NCI-H526 treated with DMSO at 0.1 percent for 48 hours (cell line): ENCODE data around the gene ARIH1.

ENCODE experiments used
- DNase-seq: peaks from one replicate; lab custom pipeline; 2025; lab: John Stamatoyannopoulos, UW

The ARIH1 gene

GRCh38 chr15:72540606-72541237, 66.6 kb downstream of the ARIH1 start:
- DNase-seq: no peak

- no peak for DNase-seq
Measured at GRCh38 chr15:72541674-72542073, 67.5 kb downstream of the ARIH1 start.

- DNase-seq: no peak
Measured at GRCh38 chr15:72545156-72545555, 71.0 kb downstream of the ARIH1 start.

GRCh38 chr15:72554471-72555425, 80.6 kb downstream of the ARIH1 start:
- DNase-seq: no peak

- DNase-seq: no peak
Measured at GRCh38 chr15:72559781-72560180, 85.7 kb downstream of the ARIH1 start.

GRCh38 chr15:72560458-72560857, 86.3 kb downstream of the ARIH1 start:
- no peak for DNase-seq

GRCh38 chr15:72562386-72562785, 88.3 kb downstream of the ARIH1 start:
- DNase-seq: no peak

GRCh38 chr15:72562878-72563277, 88.7 kb downstream of the ARIH1 start:
- no peak for DNase-seq

GRCh38 chr15:72564091-72564490, 90.0 kb downstream of the ARIH1 start:
- no peak for DNase-seq

GRCh38 chr15:72566973-72567372, 92.8 kb downstream of the ARIH1 start:
- no peak for DNase-seq

- DNase-seq: no peak
Measured at GRCh38 chr15:72570059-72570458, 95.9 kb downstream of the ARIH1 start.

- DNase-seq: no peak
Measured at GRCh38 chr15:72579814-72580213, 105.7 kb downstream of the ARIH1 start.

GRCh38 chr15:72584006-72584405, 109.9 kb downstream of the ARIH1 start:
- DNase-seq: no peak

- DNase-seq: no peak
Measured at GRCh38 chr15:72585025-72585424, 110.9 kb downstream of the ARIH1 start.

- DNase-seq: no peak
Measured at GRCh38 chr15:72585476-72586058, 111.4 kb downstream of the ARIH1 start.

GRCh38 chr15:72588096-72588495, 114.0 kb downstream of the ARIH1 start:
- DNase-seq: no peak

GRCh38 chr15:72590427-72590826, 116.3 kb downstream of the ARIH1 start:
- no peak for DNase-seq

GRCh38 chr15:72591361-72591760, 117.2 kb downstream of the ARIH1 start:
- no peak for DNase-seq

- DNase-seq: no peak
Measured at GRCh38 chr15:72592097-72592496, 118.0 kb downstream of the ARIH1 start.

GRCh38 chr15:72592676-72593075, 118.5 kb downstream of the ARIH1 start:
- no peak for DNase-seq

GRCh38 chr15:72593838-72594237, 119.7 kb downstream of the ARIH1 start:
- no peak for DNase-seq

GRCh38 chr15:72599855-72600464, 125.8 kb downstream of the ARIH1 start:
- no peak for DNase-seq

- DNase-seq: no peak
Measured at GRCh38 chr15:72604794-72605193, 130.7 kb downstream of the ARIH1 start.
